Astrocyte (in vitro differentiated cells and primary cell): ENCODE results near the gene FAM240A.

Source experiments
- EZH2 ChIP-seq: IDR thresholded peaks from 2 replicates; pipeline ENCODE4 v1.6.1; 2012; ENCODE audit warnings: mild to moderate bottlenecking, low read length, inconsistent platforms; ENCODE audit not compliant: insufficient read depth
- TF ChIP-seq, protein P1 (sequence below): IDR thresholded peaks from 2 replicates; pipeline ENCODE4 v1.5.1; 2011; ENCODE audit warnings: low read depth, mild to moderate bottlenecking, inconsistent platforms, low read length, moderate library complexity; ENCODE audit not compliant: insufficient read depth

- TF ChIP-seq, protein P1, sequence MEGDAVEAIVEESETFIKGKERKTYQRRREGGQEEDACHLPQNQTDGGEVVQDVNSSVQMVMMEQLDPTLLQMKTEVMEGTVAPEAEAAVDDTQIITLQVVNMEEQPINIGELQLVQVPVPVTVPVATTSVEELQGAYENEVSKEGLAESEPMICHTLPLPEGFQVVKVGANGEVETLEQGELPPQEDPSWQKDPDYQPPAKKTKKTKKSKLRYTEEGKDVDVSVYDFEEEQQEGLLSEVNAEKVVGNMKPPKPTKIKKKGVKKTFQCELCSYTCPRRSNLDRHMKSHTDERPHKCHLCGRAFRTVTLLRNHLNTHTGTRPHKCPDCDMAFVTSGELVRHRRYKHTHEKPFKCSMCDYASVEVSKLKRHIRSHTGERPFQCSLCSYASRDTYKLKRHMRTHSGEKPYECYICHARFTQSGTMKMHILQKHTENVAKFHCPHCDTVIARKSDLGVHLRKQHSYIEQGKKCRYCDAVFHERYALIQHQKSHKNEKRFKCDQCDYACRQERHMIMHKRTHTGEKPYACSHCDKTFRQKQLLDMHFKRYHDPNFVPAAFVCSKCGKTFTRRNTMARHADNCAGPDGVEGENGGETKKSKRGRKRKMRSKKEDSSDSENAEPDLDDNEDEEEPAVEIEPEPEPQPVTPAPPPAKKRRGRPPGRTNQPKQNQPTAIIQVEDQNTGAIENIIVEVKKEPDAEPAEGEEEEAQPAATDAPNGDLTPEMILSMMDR: no peak
- no peak for TF ChIP-seq EZH2
Measured at GRCh38 chr3:46668591-46668990, 56.3 kb downstream of the FAM240A start.
